GM12873 (cell line): ENCODE results near the gene CCDC142.

ENCODE experiments used
- CTCF ChIP-seq: IDR thresholded peaks from 2 replicates; pipeline ENCODE4 v1.5.1; 2012; ENCODE audit warnings: low read depth, mild to moderate bottlenecking, moderate library complexity, low read length, control low read depth; ENCODE audit not compliant: insufficient read depth; ENCODE audit errors: missing control alignments

CCDC142 gene

GRCh38 chr2:74424995-74425406 lies 57.8 kb downstream of the CCDC142 start:
- no peak for TF ChIP-seq CTCF

- no peak for TF ChIP-seq CTCF
Observed at GRCh38 chr2:74424139-74424992, 58.4 kb downstream of the CCDC142 start.
